D721Med (cell line): ENCODE data around the gene C1D.

Source experiments
- DNase-seq: peaks from one replicate; pipeline ENCODE4 v3.0.0; 2011; ENCODE audit warnings: low spot score; ENCODE audit not compliant: insufficient read length
- FAIRE-seq: peaks from 2 replicates; lab custom pipeline; 2011; peaks lifted over from hg19 to GRCh38; lab: Jason Lieb, UNC
- TF ChIP-seq, protein P1 (sequence below): IDR thresholded peaks from 2 replicates; pipeline ENCODE4 v1.5.1; 2012; ENCODE audit warnings: mild to moderate bottlenecking, control low read depth; ENCODE audit not compliant: insufficient read depth; ENCODE audit errors: missing control alignments

Gene C1D

DNA sequence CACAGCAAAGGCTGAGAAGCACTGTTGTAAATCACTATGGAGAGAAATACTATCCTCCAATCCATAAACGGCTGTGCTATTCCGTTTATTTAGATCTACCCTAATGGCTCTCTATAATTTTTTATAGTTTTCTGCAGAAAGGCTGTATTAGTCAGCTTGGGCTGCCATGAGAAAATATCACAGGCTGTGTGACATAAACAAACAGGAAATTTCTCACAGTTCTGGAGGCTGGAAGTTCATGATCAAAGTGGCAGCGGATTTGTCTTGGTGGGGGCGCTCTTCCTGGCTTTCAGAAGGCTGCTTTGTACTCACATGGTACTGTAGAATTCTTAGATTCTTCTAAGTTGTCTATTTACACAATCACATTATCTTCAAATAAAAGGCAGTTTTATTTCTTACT is 44.1 kb downstream of the C1D start:
- TF ChIP-seq, protein P1, sequence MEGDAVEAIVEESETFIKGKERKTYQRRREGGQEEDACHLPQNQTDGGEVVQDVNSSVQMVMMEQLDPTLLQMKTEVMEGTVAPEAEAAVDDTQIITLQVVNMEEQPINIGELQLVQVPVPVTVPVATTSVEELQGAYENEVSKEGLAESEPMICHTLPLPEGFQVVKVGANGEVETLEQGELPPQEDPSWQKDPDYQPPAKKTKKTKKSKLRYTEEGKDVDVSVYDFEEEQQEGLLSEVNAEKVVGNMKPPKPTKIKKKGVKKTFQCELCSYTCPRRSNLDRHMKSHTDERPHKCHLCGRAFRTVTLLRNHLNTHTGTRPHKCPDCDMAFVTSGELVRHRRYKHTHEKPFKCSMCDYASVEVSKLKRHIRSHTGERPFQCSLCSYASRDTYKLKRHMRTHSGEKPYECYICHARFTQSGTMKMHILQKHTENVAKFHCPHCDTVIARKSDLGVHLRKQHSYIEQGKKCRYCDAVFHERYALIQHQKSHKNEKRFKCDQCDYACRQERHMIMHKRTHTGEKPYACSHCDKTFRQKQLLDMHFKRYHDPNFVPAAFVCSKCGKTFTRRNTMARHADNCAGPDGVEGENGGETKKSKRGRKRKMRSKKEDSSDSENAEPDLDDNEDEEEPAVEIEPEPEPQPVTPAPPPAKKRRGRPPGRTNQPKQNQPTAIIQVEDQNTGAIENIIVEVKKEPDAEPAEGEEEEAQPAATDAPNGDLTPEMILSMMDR = no peak
- no peak for FAIRE-seq

DNA sequence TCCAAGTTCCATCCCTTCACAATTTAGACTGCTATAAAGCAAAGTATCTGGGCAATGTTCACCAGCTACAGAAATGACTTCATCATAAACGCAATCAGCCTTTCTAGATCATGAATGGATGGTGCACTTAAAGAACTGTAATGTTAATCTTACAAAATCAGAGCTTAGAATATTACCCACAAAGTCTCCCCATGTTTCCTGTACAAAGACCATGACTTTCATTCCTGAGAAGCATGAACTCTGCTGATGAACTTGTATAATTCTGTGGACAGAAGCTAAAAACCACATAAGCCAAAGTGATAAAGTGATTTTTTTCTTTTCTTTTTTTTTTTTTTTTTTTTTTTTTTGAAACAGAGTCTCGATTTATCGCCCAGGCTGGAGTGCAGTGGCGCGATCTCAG is 53.3 kb downstream of the C1D start:
- DNase-seq = no peak
- TF ChIP-seq, protein P1 = no peak
- no peak for FAIRE-seq

More for the DNA sequence above, 44.1 kb downstream of the C1D start:
- no peak for DNase-seq

DNA sequence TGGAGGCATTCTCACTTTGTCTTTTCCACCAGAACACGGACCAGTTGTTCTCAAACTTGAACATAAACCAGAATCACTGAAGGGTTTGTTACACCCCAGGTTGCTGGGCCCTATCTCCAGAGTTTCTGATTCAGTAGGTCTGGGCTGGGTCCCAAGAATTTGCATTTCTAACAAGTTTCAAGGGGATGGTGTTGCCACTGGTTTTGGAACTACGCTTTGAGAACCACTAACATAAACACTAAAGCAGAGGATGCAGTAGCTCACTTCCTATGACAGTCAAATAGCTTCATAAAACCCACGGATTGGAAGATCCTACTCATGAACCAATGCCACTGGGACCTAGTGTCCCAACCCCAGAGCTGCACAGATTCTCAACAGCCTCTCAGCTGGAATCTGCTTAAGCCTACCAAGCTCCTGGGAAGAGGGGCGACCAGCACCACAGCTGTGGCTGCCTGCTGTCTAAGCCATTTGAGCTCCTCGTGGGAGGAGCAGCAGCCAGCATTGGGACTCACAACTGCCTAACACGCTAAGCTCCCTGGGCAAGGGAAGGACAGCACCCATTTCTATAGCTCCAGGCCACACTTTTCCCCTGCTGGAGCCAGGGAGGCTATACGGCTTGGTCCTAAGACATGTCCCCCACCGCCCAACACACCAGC is 62.5 kb downstream of the C1D start:
- DNase-seq (no peak), FAIRE-seq (no peak)
- TF ChIP-seq, protein P1 = no peak

DNA sequence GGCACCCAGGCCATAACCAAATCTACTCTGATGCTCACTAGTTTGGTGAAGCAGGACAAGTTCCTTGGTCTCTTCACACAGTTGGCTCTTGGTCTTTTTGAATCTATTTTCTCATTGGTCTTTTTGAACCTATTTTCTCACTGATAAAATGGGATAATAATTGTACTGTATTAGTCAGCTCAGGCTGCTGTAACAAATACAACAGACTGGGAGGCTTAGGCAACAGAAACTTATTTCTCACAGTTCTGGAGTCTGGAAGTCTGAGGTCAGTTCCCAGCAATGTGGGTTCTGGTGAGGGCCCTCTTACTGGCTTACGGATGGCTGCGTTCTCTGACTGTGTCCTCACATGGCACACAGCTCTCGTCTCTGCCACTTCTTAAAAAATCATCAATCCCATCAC is 63.5 kb downstream of the C1D start:
- TF ChIP-seq, protein P1 = no peak
- DNase-seq = no peak
- FAIRE-seq = no peak

DNA sequence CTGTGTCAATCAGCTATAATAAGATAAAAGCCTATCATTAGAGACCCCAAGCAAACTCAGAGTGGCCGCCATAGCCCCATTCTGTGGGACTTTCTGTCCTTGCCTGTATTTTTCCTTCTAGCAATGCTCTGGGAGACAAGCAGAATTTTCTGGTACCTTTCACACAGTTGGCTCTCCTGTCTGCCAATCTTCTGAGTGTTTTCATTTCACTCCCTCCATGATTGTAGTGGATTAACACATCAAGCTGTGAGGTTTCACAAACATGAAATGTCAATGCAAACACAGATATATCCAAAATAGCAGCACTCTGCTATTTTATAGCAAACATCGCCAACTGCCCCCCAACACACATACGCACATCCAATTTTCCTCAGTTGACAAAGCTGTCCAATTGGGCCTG is 64.9 kb downstream of the C1D start:
- TF ChIP-seq, protein P1 = no peak
- FAIRE-seq (no peak), DNase-seq (no peak)

DNA sequence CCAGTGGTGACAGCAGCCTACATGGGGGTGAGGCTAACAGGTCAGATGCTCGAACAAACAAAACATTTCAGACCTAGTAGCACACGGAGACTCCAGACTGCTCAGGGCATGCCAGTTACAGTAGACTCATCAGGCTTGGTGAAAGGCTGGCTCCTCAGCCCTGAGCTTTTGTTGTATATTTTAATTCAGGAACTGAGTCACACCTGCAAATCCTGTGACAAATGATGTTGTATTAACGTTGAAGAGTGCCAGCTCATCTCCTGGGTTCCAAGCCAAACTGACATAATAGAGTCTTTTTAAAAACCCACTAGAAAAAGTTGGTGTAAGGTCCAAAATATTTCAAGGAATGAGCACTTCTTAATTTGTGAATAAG is 65.3 kb downstream of the C1D start:
- TF ChIP-seq, protein P1 = no peak
- DNase-seq (no peak), FAIRE-seq (no peak)

DNA sequence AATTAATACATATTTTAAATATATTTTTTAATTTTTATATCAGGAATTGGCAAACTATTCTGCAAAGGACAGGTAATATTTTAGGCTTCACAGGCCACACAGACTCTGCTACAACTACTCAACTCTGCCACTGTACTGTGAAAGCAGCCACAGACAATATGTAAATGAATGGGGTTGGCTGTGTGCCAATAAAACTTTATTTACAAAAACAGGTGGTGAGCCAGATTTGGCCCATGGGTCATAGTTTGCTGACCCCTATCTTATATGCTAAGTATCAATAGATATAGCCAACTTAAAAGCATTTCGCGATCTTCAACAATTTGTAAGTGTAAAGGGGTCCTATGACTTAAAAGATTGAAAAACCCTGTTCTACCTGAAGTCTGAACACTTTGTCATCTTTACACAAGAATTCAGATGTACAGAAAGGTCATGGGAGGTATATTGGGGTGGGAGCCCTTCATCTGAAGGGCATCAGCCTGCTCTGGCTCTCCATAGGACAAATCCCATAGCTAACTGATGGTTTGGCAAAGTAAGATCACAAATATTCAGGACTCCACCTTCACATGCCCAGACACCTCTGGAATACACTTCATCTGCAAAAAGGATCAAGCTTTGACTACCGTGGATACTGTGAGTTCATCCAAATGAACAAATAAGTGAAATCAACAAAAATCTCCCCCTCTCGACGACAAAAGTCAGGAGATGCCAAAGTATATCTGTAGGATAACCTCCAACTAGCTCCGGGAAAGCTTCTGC is 65.9 kb downstream of the C1D start:
- TF ChIP-seq, protein P1 = no peak
- DNase-seq (no peak), FAIRE-seq (no peak)
